Endothelial cell of umbilical vein (primary cell): ENCODE results near the gene GPD2.

Experiments used
- CTCF ChIP-seq, 2 donors: IDR thresholded peaks; 1 replicate in 1 of 2; 2 replicates in 1 of 2; pipeline ENCODE4 v1.5.1; 2011; ENCODE audit warnings: low read length in 2 of 2, mild to moderate bottlenecking in 2 of 2, moderate library complexity in 2 of 2, control low read depth in 1 of 2, inconsistent platforms in 1 of 2, low read depth in 1 of 2; ENCODE audit not compliant: insufficient read depth in 1 of 2; ENCODE audit errors: extremely low read depth in 1 of 2
- EZH2 ChIP-seq: IDR thresholded peaks from 2 replicates; pipeline ENCODE4 v1.6.1; 2012; ENCODE audit warnings: borderline replicate concordance, low read depth, mild to moderate bottlenecking, moderate library complexity, low read length, inconsistent platforms; ENCODE audit not compliant: severe bottlenecking
- FOS ChIP-seq: IDR thresholded peaks from 2 replicates; pipeline ENCODE4 v1.6.1; 2011; ENCODE audit warnings: mild to moderate bottlenecking, low read length, moderate library complexity, borderline replicate concordance; ENCODE audit not compliant: insufficient read depth
- POLR2A ChIP-seq: IDR thresholded peaks from 2 replicates; pipeline ENCODE4 v1.6.1; 2012; ENCODE audit warnings: low read depth, mild to moderate bottlenecking, control low read depth, low read length
- POLR2AphosphoS5 ChIP-seq: IDR thresholded peaks from 2 replicates; pipeline ENCODE4 v1.6.1; 2012; ENCODE audit warnings: low read depth, mild to moderate bottlenecking, control low read depth, low read length, moderate library complexity; ENCODE audit not compliant: insufficient read depth
- TF ChIP-seq, protein P1 (sequence below): IDR thresholded peaks from 2 replicates; pipeline ENCODE4 v1.6.1; 2011; ENCODE audit not compliant: insufficient read depth, insufficient read length

DNA sequence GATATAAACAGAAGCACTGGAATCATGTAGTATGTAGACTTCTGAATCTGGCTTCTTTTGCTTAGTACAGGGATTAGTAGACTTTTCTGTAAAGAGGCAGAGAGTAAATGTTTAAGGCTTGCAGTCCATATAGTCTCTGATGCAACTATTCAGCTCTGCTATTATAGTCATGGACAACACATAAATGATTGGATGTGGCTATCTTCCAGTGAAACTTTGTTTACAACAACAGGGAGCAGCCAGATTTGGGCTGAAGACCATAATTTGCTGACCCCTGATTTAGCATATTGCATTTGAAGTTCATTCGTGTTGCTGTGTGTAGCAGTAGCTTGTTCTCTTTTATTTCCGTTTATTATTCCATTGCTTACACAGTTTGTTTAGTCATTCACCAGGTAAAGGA lies 55.0 kb downstream of the GPD2 start:
- no peak for TF ChIP-seq CTCF (IDR thresholded peaks at IDR 0.05; ENCODE audit: extremely low read depth in 1 of 2, insufficient read depth in 1 of 2, low read depth in 1 of 2, low read length in 2 of 2)
- no peak for TF ChIP-seq POLR2AphosphoS5
- TF ChIP-seq POLR2A, result no peak
- TF ChIP-seq, protein P1, sequence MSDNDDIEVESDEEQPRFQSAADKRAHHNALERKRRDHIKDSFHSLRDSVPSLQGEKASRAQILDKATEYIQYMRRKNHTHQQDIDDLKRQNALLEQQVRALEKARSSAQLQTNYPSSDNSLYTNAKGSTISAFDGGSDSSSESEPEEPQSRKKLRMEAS, result no peak
- no peak for TF ChIP-seq EZH2
- no peak for TF ChIP-seq FOS
